Measurements from ENCODE around the gene SELENOT.
"Not testable (repeated sequence)": the region's sequence is repeated elsewhere in the genome, so short reads cannot be mapped to it uniquely, and the experiment has no call there.

SELENOT gene

DNA sequence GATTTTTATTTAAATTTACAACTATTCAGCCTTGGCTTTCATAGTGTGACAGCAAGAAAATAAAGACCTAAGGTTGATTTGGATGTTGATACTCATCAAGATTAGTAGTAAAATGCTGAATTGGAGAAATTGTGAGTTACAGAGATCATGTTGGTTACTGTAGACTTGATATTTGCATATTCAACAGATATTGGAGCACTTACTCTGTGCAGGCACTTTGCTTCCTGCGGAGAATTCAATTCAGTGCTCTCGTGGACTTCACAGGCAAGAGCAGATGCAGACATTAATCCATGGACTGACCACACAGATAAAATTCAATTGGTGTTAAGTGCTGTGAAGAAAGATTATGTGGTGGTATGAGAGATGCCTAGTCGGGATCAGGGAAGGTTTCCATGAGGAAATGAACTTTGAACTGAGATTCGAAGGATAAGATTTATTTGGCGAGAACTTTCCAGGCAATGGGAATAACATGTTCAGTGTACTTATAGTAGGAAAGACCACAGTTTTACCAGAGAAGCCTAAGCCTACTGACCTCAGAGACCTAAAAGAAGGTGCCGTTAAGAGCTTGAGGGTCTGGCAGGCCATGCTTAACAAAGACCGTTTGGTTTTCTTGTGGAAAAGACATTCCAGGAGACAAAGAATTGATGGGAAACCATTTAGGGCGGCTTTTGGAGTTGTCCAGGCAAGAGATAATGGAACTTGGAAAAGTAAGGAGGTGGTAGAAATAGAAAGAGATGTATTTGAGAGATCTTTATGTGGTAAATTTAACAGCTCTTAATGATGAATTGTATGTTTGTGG lies 4.3 kb downstream of the SELENOT start:
- peaks cover 48% of the 10 kb centered on the region for H3K4me1 ChIP-seq

DNA sequence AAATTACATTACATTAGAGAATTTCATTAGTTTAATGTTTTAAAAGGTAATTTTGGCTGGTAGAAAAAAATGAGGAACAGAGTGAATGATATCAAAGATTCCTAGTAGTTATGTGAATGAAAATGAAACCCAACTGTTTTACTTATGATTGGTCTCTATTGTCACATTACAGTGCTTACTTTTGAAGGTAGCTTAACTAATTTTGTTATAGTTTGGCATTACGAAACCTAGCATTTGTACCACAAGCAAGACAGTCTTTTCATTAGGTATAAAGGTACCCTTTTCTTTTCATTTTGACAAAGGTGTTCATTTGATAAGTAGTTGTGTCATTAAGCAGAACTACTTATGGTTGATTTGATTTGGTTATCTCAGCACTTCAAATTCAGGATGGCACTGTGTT lies 6.9 kb downstream of the SELENOT start:
- Histone ChIP-seq H3K9ac (no peak overlapping the region), H3K27me3 (no peaks in the 10 kb centered on the region), H4K20me1 (peaks cover 95% of the 10 kb centered on the region), H3K9me3 (peaks cover 22% of the 10 kb centered on the region), H3K4me2 (no peak overlapping the region), H3K4me1 (peaks cover 39% of the 10 kb centered on the region), H3K27ac (no peak overlapping the region), H3K4me3 (no peak overlapping the region), H3K36me3 (peaks cover 69% of the 10 kb centered on the region)
- TF ChIP-seq Cebpa-rat (IDR thresholded peaks at IDR 0.05), result no peak

More for the DNA sequence above, 4.3 kb downstream of the SELENOT start:
- Histone ChIP-seq H3K27ac (no peak overlapping the region), H3K4me3 (no peak overlapping the region), H3K4me2 (peak overlapping the region; percentile 2; the same call in 1 of the 2 replicates), H3K36me3 (peaks cover 48% of the 10 kb centered on the region), H3K27me3 (no peaks in the 10 kb centered on the region), H4K20me1 (peaks cover 90% of the 10 kb centered on the region), H3K9ac (no peak overlapping the region), H3K9me3 (peaks cover 11% of the 10 kb centered on the region)
- no peak for TF ChIP-seq Cebpa-rat (IDR thresholded peaks at IDR 0.05)

DNA sequence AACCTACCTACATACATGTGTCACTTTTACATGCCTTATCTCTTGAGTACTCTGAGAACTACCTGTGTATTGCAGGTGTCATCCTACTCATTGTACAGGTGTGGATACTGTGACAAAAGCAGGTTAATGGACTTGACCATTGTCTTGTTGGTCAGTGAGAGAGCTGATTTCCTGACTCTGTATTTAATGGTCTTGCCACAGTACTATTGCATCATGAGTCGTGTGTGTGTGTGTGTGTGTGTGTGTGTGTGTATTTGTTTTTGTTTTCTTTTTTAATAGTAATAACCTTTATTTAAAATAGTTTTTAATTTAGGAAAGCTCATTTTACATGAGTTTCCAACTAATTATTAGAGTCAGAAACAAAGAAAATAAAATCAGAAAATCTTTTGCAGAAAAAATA lies 7.7 kb downstream of the SELENOT start:
- peaks cover 31% of the 10 kb centered on the region for H3K4me1 ChIP-seq
- H3K27me3 ChIP-seq, result no peaks in the 10 kb centered on the region
- H3K4me2 ChIP-seq, result no peak overlapping the region
- peaks cover 22% of the 10 kb centered on the region for H3K9me3 ChIP-seq
- H3K27ac ChIP-seq, result no peak overlapping the region
- peaks cover 69% of the 10 kb centered on the region for H3K36me3 ChIP-seq
- H3K9ac ChIP-seq, result no peak overlapping the region
- no peak for TF ChIP-seq Cebpa-rat (IDR thresholded peaks at IDR 0.05)
- H4K20me1 ChIP-seq, result peaks cover 87% of the 10 kb centered on the region
- no peak overlapping the region for H3K4me3 ChIP-seq

DNA sequence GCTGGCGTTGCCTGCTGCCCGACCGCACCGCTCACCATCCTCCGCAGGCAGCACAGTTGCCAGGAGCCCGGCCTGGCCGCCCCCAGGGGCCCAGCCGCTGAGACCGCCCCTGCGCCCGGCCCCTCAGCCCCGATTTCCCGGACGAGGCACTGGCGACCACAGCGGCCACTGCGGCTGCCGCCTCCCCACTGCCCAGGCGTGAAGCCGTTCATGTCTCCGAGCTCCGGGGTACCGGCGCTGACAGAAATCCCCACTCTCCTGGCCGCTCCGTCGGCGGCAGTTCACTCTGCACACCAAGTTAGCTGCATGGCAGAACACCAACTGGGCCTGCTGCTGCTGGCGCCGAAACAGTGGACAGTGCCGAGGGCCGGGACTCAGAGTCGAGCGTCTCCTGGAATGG lies 8.5 kb downstream of the SELENOT start:
- H4K20me1 ChIP-seq, result peaks cover 80% of the 10 kb centered on the region
- peaks cover 22% of the 10 kb centered on the region for H3K4me1 ChIP-seq
- TF ChIP-seq Cebpa-rat (IDR thresholded peaks at IDR 0.05), result no peak
- H3K9me3 ChIP-seq, result peaks cover 24% of the 10 kb centered on the region
- H3K4me3 ChIP-seq, result no peak overlapping the region
- H3K9ac ChIP-seq, result no peak overlapping the region
- H3K27me3 ChIP-seq, result no peaks in the 10 kb centered on the region
- peaks cover 68% of the 10 kb centered on the region for H3K36me3 ChIP-seq
- H3K27ac ChIP-seq, result no peak overlapping the region
- H3K4me2 ChIP-seq, result no peak overlapping the region

DNA sequence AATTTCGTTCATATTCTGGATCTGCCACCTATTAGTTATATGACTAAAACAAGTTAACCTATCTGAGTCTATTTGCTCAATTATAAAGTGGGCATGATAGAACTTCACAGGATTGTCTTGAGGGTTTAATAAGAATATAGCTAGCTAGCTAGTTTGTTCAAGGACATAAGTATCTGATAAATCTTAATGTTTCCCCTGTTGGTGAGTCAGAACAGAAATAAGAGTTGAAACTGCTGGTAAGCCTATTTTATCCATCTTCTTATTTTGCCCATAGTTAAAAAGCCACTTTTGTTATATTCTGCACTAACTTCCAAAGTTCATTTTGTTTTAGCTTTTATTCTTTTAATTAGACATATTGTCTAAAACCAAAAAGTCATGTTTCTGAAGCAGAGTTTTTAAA lies 9.4 kb downstream of the SELENOT start:
- H3K9me3 ChIP-seq, result peaks cover 32% of the 10 kb centered on the region
- H4K20me1 ChIP-seq, result peaks cover 80% of the 10 kb centered on the region
- no peak overlapping the region for H3K4me3 ChIP-seq
- H3K9ac ChIP-seq, result no peak overlapping the region
- H3K27ac ChIP-seq, result no peak overlapping the region
- H3K4me1 ChIP-seq, result peaks cover 14% of the 10 kb centered on the region
- H3K4me2 ChIP-seq, result no peak overlapping the region
- H3K36me3 ChIP-seq, result peaks cover 70% of the 10 kb centered on the region
- TF ChIP-seq Cebpa-rat (IDR thresholded peaks at IDR 0.05), result no peak
- H3K27me3 ChIP-seq, result no peaks in the 10 kb centered on the region

DNA sequence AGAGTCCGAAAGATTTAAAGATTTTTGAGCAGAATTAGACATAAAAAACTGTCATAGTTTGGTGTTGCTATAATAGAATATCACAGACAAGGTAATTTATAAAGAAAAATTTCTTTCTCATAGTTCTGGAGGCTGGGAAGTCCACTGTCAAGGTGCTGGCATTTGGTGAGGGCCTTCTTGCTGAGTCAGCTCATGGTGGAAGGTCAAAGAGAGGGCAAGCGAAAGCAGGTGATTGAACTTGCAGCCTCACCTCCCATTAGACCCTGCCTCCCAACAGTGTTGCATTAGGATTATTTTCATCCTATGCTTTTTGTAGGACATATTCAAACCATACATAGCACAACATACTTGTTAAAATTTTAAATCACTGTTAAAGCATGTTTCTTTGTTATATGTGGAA lies 9.9 kb downstream of the SELENOT start:
- Histone ChIP-seq H3K36me3 (peaks cover 71% of the 10 kb centered on the region), H4K20me1 (peaks cover 80% of the 10 kb centered on the region), H3K27me3 (no peaks in the 10 kb centered on the region), H3K27ac (no peak overlapping the region), H3K9me3 (peaks cover 36% of the 10 kb centered on the region), H3K4me1 (peaks cover 11% of the 10 kb centered on the region), H3K4me3 (no peak overlapping the region), H3K4me2 (no peak overlapping the region), H3K9ac (no peak overlapping the region)
- TF ChIP-seq Cebpa-rat (IDR thresholded peaks at IDR 0.05), result no peak

DNA sequence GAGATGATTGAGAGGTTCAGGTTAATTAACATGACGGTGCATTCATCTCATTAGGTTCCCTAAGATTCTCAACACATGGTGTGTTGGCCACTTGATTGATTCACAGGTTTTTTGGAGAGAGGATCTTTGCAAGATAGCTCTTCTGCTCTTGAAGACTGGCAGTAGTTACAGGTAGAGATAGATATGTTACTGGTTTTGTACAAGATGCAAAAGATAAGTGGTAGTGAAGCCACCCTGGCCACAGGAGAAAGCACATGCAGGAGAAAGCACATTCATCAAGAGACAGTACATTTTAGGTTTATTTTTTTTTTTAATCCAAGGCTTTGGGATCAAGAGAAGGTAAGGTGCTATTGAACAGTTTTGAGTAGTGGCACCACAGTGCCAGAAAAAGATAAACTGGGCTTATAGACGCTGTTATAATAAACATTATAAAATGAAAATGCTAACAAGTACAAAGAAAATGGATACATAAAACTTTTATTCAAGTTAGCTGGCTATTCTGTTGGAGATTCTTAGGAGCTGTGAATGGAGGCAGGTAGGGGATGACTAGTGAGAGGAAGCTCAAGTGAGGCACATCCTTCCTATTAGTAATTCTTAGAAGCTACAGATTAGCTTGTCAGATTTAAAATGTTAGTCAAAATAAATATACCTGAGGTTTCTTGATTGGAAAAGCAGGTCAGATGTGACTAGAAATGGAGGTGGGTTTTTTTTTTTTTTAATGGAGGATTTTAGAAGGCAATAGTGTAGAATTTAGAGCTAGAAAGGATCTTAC lies 10.8 kb downstream of the SELENOT start:
- H3K9ac ChIP-seq, result no peak overlapping the region
- no peak overlapping the region for H3K27ac ChIP-seq
- H3K27me3 ChIP-seq, result no peaks in the 10 kb centered on the region
- no peak overlapping the region for H3K4me2 ChIP-seq
- H3K36me3 ChIP-seq, result peaks cover 73% of the 10 kb centered on the region
- H3K9me3 ChIP-seq, result peaks cover 37% of the 10 kb centered on the region
- peaks cover 6% of the 10 kb centered on the region for H3K4me1 ChIP-seq
- peaks cover 80% of the 10 kb centered on the region for H4K20me1 ChIP-seq
- no peak for TF ChIP-seq Cebpa-rat (IDR thresholded peaks at IDR 0.05)
- no peak overlapping the region for H3K4me3 ChIP-seq

DNA sequence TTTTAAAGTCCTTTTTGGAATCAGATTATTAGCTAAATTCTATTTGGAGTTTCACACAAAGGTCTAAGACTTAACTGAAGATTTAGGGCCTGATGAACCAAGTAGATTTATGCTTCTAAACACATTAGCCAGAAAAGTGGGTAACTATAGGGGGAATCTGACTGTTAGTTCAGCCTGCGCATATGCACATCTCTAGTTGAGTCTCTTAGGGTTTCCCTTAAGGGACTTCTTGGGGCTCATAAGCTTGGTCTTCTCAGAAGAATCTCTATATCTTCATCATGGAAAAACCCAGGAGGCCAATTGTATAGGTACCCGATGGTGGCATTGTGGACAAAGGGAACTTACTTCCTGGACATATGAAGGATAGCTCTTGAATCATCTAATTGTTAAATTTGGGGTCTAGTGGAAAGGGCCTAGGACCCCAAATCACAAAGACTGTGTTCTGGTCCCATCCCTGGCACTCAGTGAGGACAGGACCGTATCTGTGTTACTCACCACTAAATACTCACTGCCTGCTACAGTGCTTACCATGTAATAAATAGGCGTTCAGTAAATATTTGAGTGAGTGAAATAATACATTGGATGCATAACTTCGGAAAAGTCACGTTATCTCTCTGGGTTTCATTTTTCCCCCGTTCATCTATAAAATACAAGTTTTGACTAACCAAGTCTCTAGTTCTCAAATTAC lies 17.0 kb downstream of the SELENOT start:
- no peaks in the 10 kb centered on the region for H3K4me1 ChIP-seq
- H3K27me3 ChIP-seq, result no peaks in the 10 kb centered on the region
- peaks cover 41% of the 10 kb centered on the region for H3K36me3 ChIP-seq
- H3K4me2 ChIP-seq, result no peak overlapping the region
- H3K9me3 ChIP-seq, result peaks cover 15% of the 10 kb centered on the region
- no peak overlapping the region for H3K9ac ChIP-seq
- H3K4me3 ChIP-seq, result no peak overlapping the region
- H3K27ac ChIP-seq, result no peak overlapping the region
- no peak for TF ChIP-seq Cebpa-rat (IDR thresholded peaks at IDR 0.05)
- peaks cover 87% of the 10 kb centered on the region for H4K20me1 ChIP-seq

DNA sequence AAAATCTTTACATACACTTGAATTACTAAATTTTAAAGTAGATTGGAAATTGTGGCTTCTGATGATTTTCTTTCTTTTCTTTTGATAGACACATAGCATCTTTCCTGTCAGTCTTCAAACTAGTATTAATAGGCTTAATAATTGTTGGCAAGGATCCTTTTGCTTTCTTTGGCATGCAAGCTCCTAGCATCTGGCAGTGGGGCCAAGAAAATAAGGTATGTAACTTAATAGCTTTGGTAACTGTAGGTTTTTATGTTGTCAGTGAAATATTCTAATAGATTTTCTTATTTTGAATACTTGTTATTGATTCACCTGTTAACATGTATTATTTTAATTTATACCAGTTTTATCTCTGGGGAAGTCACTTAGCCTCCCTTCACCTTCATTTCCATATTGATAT lies 19.8 kb downstream of the SELENOT start:
- Histone ChIP-seq H3K36me3 (peaks cover 54% of the 10 kb centered on the region), H4K20me1 (peaks cover 84% of the 10 kb centered on the region)
- not testable (repeated sequence) for H3K4me2 ChIP-seq, H3K9ac ChIP-seq, H3K27ac ChIP-seq, H3K4me3 ChIP-seq, H3K27me3 ChIP-seq, H3K9me3 ChIP-seq, H3K4me1 ChIP-seq

DNA sequence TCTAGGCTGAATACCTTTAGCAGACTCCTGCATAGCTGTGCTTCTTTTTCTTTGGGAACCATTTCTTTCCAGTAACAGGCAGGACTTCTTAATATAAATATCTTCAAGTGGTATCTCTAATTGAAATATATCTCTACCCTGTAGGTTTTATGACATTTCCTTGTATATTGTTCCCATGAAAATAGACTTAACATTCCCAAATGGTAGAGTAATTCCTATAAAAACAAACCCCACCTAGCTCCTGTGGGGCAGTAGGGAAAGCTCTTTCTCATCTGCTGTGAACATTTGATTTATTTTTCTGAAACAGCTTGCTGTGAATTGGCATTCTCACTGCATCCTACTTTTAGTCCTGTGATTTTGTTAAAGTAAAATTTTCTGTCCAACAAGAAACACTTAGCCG lies 20.8 kb downstream of the SELENOT start:
- Histone ChIP-seq H3K27ac (no peak overlapping the region), H3K9me3 (no peaks in the 10 kb centered on the region), H3K9ac (no peak overlapping the region), H4K20me1 (peaks cover 74% of the 10 kb centered on the region), H3K27me3 (no peaks in the 10 kb centered on the region), H3K4me1 (no peaks in the 10 kb centered on the region), H3K4me3 (no peak overlapping the region), H3K36me3 (peaks cover 50% of the 10 kb centered on the region), H3K4me2 (no peak overlapping the region)
- no peak for TF ChIP-seq Cebpa-rat (IDR thresholded peaks at IDR 0.05)
